ENCODE data around the gene VMP1.

The VMP1 gene

GRCh38 chr17:59675231-59675630, 32.2 kb upstream of the VMP1 start:
- Histone ChIP-seq H3K9me3 (ENCODE audit: control insufficient read depth, insufficient read depth, low read length) (no peaks in the 10 kb centered on the region), H3K27me3 (ENCODE audit: control insufficient read depth, low read length) (no peaks in the 10 kb centered on the region), H4K20me1 (ENCODE audit: control insufficient read depth, insufficient read depth, low read depth, low read length) (peaks cover 2% of the 10 kb centered on the region; the same call in 1 of the 2 replicates), H3F3A (ENCODE audit: control insufficient read depth, insufficient read depth) (no peaks in the 10 kb centered on the region), H3K4me3 (ENCODE audit: low read length) (no peak overlapping the region), H3K27ac (ENCODE audit: low read depth, low read length) (peak overlapping the region; percentile 9; the same call in 1 of the 2 replicates), H3K9me2 (replicated peaks; ENCODE audit: control insufficient read depth, low read length) (no peaks in the 10 kb centered on the region), H3K36me3 (ENCODE audit: control insufficient read depth, low read length) (peaks cover 96% of the 10 kb centered on the region), H3K4me2 (ENCODE audit: low read length) (peak overlapping the region; percentile 28; the same call in 1 of the 2 replicates), H3K4me1 (ENCODE audit: control insufficient read depth, low read length) (peaks cover 48% of the 10 kb centered on the region), H3K79me2 (ENCODE audit: control insufficient read depth, low read length) (peaks cover 41% of the 10 kb centered on the region)
- TF ChIP-seq EZH2phosphoT487 (IDR thresholded peaks at IDR 0.05; ENCODE audit: borderline replicate concordance, low read length) (no peak), CTCF (IDR thresholded peaks at IDR 0.05; ENCODE audit: low read depth, low read length, poor library complexity, severe bottlenecking) (no peak)

- H3K79me2 ChIP-seq (ENCODE audit: control insufficient read depth, low read length): peaks cover 30% of the 10 kb centered on the region
- H3K9me2 ChIP-seq (replicated peaks; ENCODE audit: control insufficient read depth, low read length): no peaks in the 10 kb centered on the region
- TF ChIP-seq EZH2phosphoT487 (IDR thresholded peaks at IDR 0.05; ENCODE audit: borderline replicate concordance, low read length) (no peak), CTCF (IDR thresholded peaks at IDR 0.05; ENCODE audit: low read depth, low read length, poor library complexity, severe bottlenecking) (no peak)
Observed at GRCh38 chr17:59676716-59677115, 30.7 kb upstream of the VMP1 start.

GRCh38 chr17:59678918-59679317, 28.5 kb upstream of the VMP1 start:
- H3K9me2 ChIP-seq (replicated peaks; ENCODE audit: control insufficient read depth, low read length): no peaks in the 10 kb centered on the region
- H3K4me3 ChIP-seq (ENCODE audit: low read length): no peak overlapping the region
- H3K79me2 ChIP-seq (ENCODE audit: control insufficient read depth, low read length): peaks cover 31% of the 10 kb centered on the region
- TF ChIP-seq EZH2phosphoT487 (IDR thresholded peaks at IDR 0.05; ENCODE audit: borderline replicate concordance, low read length) (no peak), CTCF (IDR thresholded peaks at IDR 0.05; ENCODE audit: low read depth, low read length, poor library complexity, severe bottlenecking) (no peak)
- H3K27me3 ChIP-seq (ENCODE audit: control insufficient read depth, low read length): no peaks in the 10 kb centered on the region
- peaks cover 98% of the 10 kb centered on the region for H3K36me3 ChIP-seq (ENCODE audit: control insufficient read depth, low read length)
- no peaks in the 10 kb centered on the region for H3K9me3 ChIP-seq (ENCODE audit: control insufficient read depth, insufficient read depth, low read length)
- no peaks in the 10 kb centered on the region for H4K20me1 ChIP-seq (ENCODE audit: control insufficient read depth, insufficient read depth, low read depth, low read length)
- H3K4me2 ChIP-seq (ENCODE audit: low read length): no peak overlapping the region
- peaks cover 3% of the 10 kb centered on the region; the same call in 1 of the 2 replicates for H3F3A ChIP-seq (ENCODE audit: control insufficient read depth, insufficient read depth)
- H3K4me1 ChIP-seq (ENCODE audit: control insufficient read depth, low read length): peaks cover 34% of the 10 kb centered on the region
- no peak overlapping the region for H3K27ac ChIP-seq (ENCODE audit: low read depth, low read length)

More at GRCh38 chr17:59676716-59677115, 30.7 kb upstream of the VMP1 start:
- no peaks in the 10 kb centered on the region for H3K9me3 ChIP-seq (ENCODE audit: control insufficient read depth, insufficient read depth, low read length)
- no peak overlapping the region for H3K4me2 ChIP-seq (ENCODE audit: low read length)
- H3K27ac ChIP-seq (ENCODE audit: low read depth, low read length): no peak overlapping the region
- peaks cover 2% of the 10 kb centered on the region; the same call in 1 of the 2 replicates for H4K20me1 ChIP-seq (ENCODE audit: control insufficient read depth, insufficient read depth, low read depth, low read length)
- H3K4me3 ChIP-seq (ENCODE audit: low read length): no peak overlapping the region
- H3K4me1 ChIP-seq (ENCODE audit: control insufficient read depth, low read length): peaks cover 48% of the 10 kb centered on the region
- peaks cover 96% of the 10 kb centered on the region for H3K36me3 ChIP-seq (ENCODE audit: control insufficient read depth, low read length)
- H3K27me3 ChIP-seq (ENCODE audit: control insufficient read depth, low read length): no peaks in the 10 kb centered on the region
- H3F3A ChIP-seq (ENCODE audit: control insufficient read depth, insufficient read depth): no peaks in the 10 kb centered on the region; the same call in 1 of the 2 replicates
